H1 (cell line): ENCODE results near the gene TAF13. TPM values are rescaled to one million over a fixed set of nuclear protein-coding genes. Genes with fewer than 3 reads are reported as not detected.

Source experiments
- CTCF ChIA-PET: fragments of 300-600 bp; sonication (Branson Sonifier 250); formaldehyde crosslinking; loops from one replicate; lab custom pipeline; 2021; ENCODE audit not compliant: partially characterized antibody; lab: Charles Lee
- POLR2A ChIA-PET: fragments of 300-600 bp; sonication (Branson Sonifier 250); formaldehyde crosslinking; loops from one replicate; lab custom pipeline; 2021; ENCODE audit warnings: inconsistent platforms; ENCODE audit not compliant: partially characterized antibody; lab: Charles Lee
- DNase-seq, 2 experiments: peaks; one replicate each; pipeline versions ENCODE4 v3.0.0 to v3.0.0-alpha.2; 2010 to 2022; ENCODE audit warnings: low spot score in 2 of 2, low read depth in 1 of 2, mixed read lengths in 1 of 2
- FAIRE-seq: peaks from 2 replicates; lab custom pipeline; 2011; peaks lifted over from hg19 to GRCh38; lab: Jason Lieb, UNC
- H2AFZ ChIP-seq: 2 replicates; pipeline ENCODE4 v1.8.1; 2012; ENCODE audit warnings: low read length, inconsistent platforms
- H2AK5ac ChIP-seq: 2 replicates; pipeline ENCODE4 v1.6.1; 2013; ENCODE audit warnings: low read depth, low read length
- H2BK120ac ChIP-seq: replicated peaks from 2 replicates; pipeline ENCODE3; 2013; ENCODE audit warnings: low read depth, low read length, inconsistent platforms
- H2BK12ac ChIP-seq: 2 replicates; pipeline ENCODE4 v1.6.1; 2013; ENCODE audit warnings: low read depth, low read length
- H2BK15ac ChIP-seq: 2 replicates; pipeline ENCODE4 v1.6.1; 2013; ENCODE audit warnings: low read length
- H2BK20ac ChIP-seq: 2 replicates; pipeline ENCODE4 v1.6.1; 2013; ENCODE audit warnings: low read length
- H2BK5ac ChIP-seq: 2 replicates; pipeline ENCODE4 v1.6.1; 2013; ENCODE audit warnings: low read depth, low read length
- H3K14ac ChIP-seq: 2 replicates; pipeline ENCODE4 v1.6.1; 2013; ENCODE audit warnings: inconsistent platforms; ENCODE audit not compliant: insufficient read length
- H3K18ac ChIP-seq: 2 replicates; pipeline ENCODE4 v1.6.1; 2013; ENCODE audit warnings: low read length; ENCODE audit errors: extremely low read depth
- H3K23ac ChIP-seq: 2 replicates; pipeline ENCODE4 v1.6.1; 2013; ENCODE audit warnings: inconsistent platforms; ENCODE audit not compliant: insufficient read length
- H3K23me2 ChIP-seq: 2 replicates; pipeline ENCODE4 v1.6.1; 2013; ENCODE audit warnings: low read depth, low read length
- H3K27ac ChIP-seq: 2 replicates; pipeline ENCODE4 v1.6.1; 2011; ENCODE audit warnings: low read depth, low read length, inconsistent platforms
- H3K27me3 ChIP-seq, 4 experiments: replicated peaks in 1 of 4; 1 replicate in 1 of 4; 2 replicates in 3 of 4; pipeline versions ENCODE4 v1.6.1 to v1.8.1; 2011 to 2013; ENCODE audit warnings: low read length in 3 of 4, mild to moderate bottlenecking in 3 of 4, inconsistent platforms in 2 of 4, mixed read lengths in 2 of 4, moderate library complexity in 1 of 4; ENCODE audit not compliant: control insufficient read depth in 3 of 4, insufficient read depth in 3 of 4; ENCODE audit errors: extremely low read depth in 1 of 4
- H3K36me3 ChIP-seq, 4 experiments: 2 replicates each; pipeline versions ENCODE4 v1.6.1 to v1.8.1; 2011 to 2013; ENCODE audit warnings: mild to moderate bottlenecking in 4 of 4, low read length in 3 of 4, moderate library complexity in 2 of 4, control low read depth in 1 of 4, inconsistent platforms in 1 of 4; ENCODE audit not compliant: insufficient read depth in 4 of 4, control insufficient read depth in 2 of 4
- H3K4ac ChIP-seq: replicated peaks from 2 replicates; pipeline ENCODE3; 2013; ENCODE audit warnings: low read length, low read depth, mixed read lengths, inconsistent platforms; ENCODE audit not compliant: insufficient read length
- H3K4me1 ChIP-seq, 4 experiments: replicated peaks in 1 of 4; 1 replicate in 1 of 4; 2 replicates in 3 of 4; pipeline versions ENCODE4 v1.6.1 to v1.8.1; 2011 to 2013; ENCODE audit warnings: low read length in 3 of 4, inconsistent platforms in 2 of 4, mixed read lengths in 1 of 4; ENCODE audit not compliant: insufficient read depth in 4 of 4, control insufficient read depth in 3 of 4
- H3K4me2 ChIP-seq, 2 experiments: 2 replicates each; pipeline versions ENCODE4 v1.6.1 to v1.8.1; 2011 to 2013; ENCODE audit warnings: low read depth in 2 of 2, low read length in 2 of 2, control low read depth in 1 of 2, inconsistent platforms in 1 of 2, mild to moderate bottlenecking in 1 of 2; ENCODE audit not compliant: insufficient read depth in 1 of 2
- H3K4me3 ChIP-seq, 4 experiments: fragments of 200-600, 300-600 bp in 1 of 4; sonication (generic), shearing (Covaris generic), sonication (Bioruptor Twin) in 1 of 4; 2 replicates each; pipeline versions ENCODE4 v1.5.1 to v1.8.1; 2011 to 2016; ENCODE audit warnings: low read length in 4 of 4, low read depth in 3 of 4, control low read depth in 2 of 4, inconsistent platforms in 2 of 4, mild to moderate bottlenecking in 2 of 4, mixed read lengths in 1 of 4, moderate library complexity in 1 of 4; ENCODE audit not compliant: insufficient read depth in 2 of 4; ENCODE audit errors: extremely low read depth in 1 of 4
- H3K56ac ChIP-seq: replicated peaks from 2 replicates; pipeline ENCODE3; 2013; ENCODE audit warnings: low read depth, mild to moderate bottlenecking, mixed read lengths, low read length, inconsistent platforms; ENCODE audit not compliant: insufficient read length
- H3K79me1 ChIP-seq: 2 replicates; pipeline ENCODE4 v1.6.1; 2013; ENCODE audit warnings: low read depth, low read length, control low read depth
- H3K79me2 ChIP-seq, 2 experiments: 2 replicates each; pipeline versions ENCODE4 v1.6.1 to v1.8.1; 2012 to 2013; ENCODE audit warnings: low read length in 2 of 2, mild to moderate bottlenecking in 2 of 2, inconsistent platforms in 1 of 2; ENCODE audit not compliant: insufficient read depth in 2 of 2, control insufficient read depth in 1 of 2
- H3K9ac ChIP-seq, 4 experiments: replicated peaks in 1 of 4; 1 replicate in 1 of 4; 2 replicates in 3 of 4; pipeline versions ENCODE4 v1.6.1 to v1.8.1; 2011 to 2013; ENCODE audit warnings: low read depth in 3 of 4, low read length in 3 of 4, control low read depth in 2 of 4, mild to moderate bottlenecking in 2 of 4, moderate library complexity in 2 of 4, inconsistent platforms in 1 of 4; ENCODE audit errors: extremely low read depth in 1 of 4
- H3K9me3 ChIP-seq, 2 experiments: 2 replicates each; pipeline versions ENCODE4 v1.6.1 to v1.8.1; 2012 to 2013; ENCODE audit warnings: mild to moderate bottlenecking in 2 of 2, moderate library complexity in 2 of 2, control low read depth in 1 of 2, inconsistent platforms in 1 of 2, low read depth in 1 of 2, low read length in 1 of 2, mixed read lengths in 1 of 2; ENCODE audit not compliant: insufficient read depth in 2 of 2
- H4K20me1 ChIP-seq, 2 experiments: replicated peaks in 1 of 2; 2 replicates each; pipeline versions ENCODE3 to v1.8.1; 2011 to 2013; ENCODE audit warnings: inconsistent platforms in 2 of 2, low read length in 2 of 2, mild to moderate bottlenecking in 1 of 2; ENCODE audit not compliant: insufficient read depth in 2 of 2, control insufficient read depth in 1 of 2
- H4K5ac ChIP-seq: 2 replicates; pipeline ENCODE4 v1.6.1; 2013; ENCODE audit warnings: low read length, low read depth, mixed read lengths, inconsistent platforms; ENCODE audit not compliant: insufficient read length
- H4K8ac ChIP-seq: 2 replicates; pipeline ENCODE4 v1.8.0; 2013; ENCODE audit warnings: mild to moderate bottlenecking, moderate library complexity, low read length, inconsistent platforms; ENCODE audit not compliant: insufficient read depth; ENCODE audit errors: extremely low read depth
- H4K91ac ChIP-seq: replicated peaks from 2 replicates; pipeline ENCODE3; 2013; ENCODE audit warnings: low read length, mixed read lengths, inconsistent platforms; ENCODE audit not compliant: insufficient read length
- BRCA1 ChIP-seq: IDR thresholded peaks from 2 replicates; pipeline ENCODE4 v1.6.1; 2012; ENCODE audit warnings: low read depth, low read length, improper control_type of control experiment
- HDAC2 ChIP-seq, 2 experiments: fragments of 300-600 bp in 1 of 2; sonication (generic) in 1 of 2; IDR thresholded peaks; 2 replicates each; pipeline ENCODE4 v1.6.1; 2011 to 2012; ENCODE audit warnings: low read depth in 2 of 2, low read length in 2 of 2, mild to moderate bottlenecking in 2 of 2, moderate library complexity in 2 of 2, borderline replicate concordance in 1 of 2, inconsistent platforms in 1 of 2
- SIN3A ChIP-seq, 2 experiments: IDR thresholded peaks in 1 of 2; conservative IDR thresholded peaks in 1 of 2; 2 replicates each; pipeline ENCODE4 v1.6.1; 2011 to 2012; ENCODE audit warnings: low read length in 2 of 2, improper control_type of control experiment in 1 of 2, low read depth in 1 of 2, mild to moderate bottlenecking in 1 of 2
- SP4 ChIP-seq: IDR thresholded peaks from 2 replicates; pipeline ENCODE4 v1.6.1; 2012; ENCODE audit warnings: low read length, inconsistent platforms
- WGBS, 2 experiments: shearing (Covaris generic) in 1 of 2; methylation state at CpG; one replicate each; pipeline versions ENCODE4 v1.1.6 to v1.1.7; 2013 to 2015; ENCODE audit warnings: low lambda C conversion rate in 2 of 2, mixed read lengths in 2 of 2, inconsistent platforms in 1 of 2, low coverage in 1 of 2, missing lambda C conversion rate in 1 of 2; ENCODE audit not compliant: insufficient replicate concordance in 2 of 2, insufficient coverage in 1 of 2, insufficient read length in 1 of 2; ENCODE audit errors: extremely low coverage in 1 of 2, missing lambda C conversion rate in 1 of 2; 5-methylcytosine and 5-hydroxymethylcytosine counted together
- polyA plus RNA-seq, 7 experiments: library from polyadenylated mRNA; depleted of rRNA in 3 of 7; stranded (reverse) in 5 of 7; unstranded in 2 of 7; fragments of >200 nt in 5 of 7; fragments of 200-250 nt in 2 of 7; gene quantifications; 1 replicate in 5 of 7; 2 replicates in 1 of 7; 4 replicates in 1 of 7; pipeline versions ENCODE4 v1.2.1 to v1.2.3, GENCODE V29; 2011 to 2013; ENCODE audit warnings: missing spikeins in 2 of 7, mixed read lengths in 2 of 7
- total RNA-seq: library from RNA; stranded (reverse); fragmentation: NEBNext Ultra II Directional; extraction: Animal tissue kit (Norgen Biotek cat#: 25700); gene quantifications from 2 replicates; pipeline ENCODE4 v1.2.1, GENCODE V29; 2021

Gene TAF13
- total and polyA plus RNA-seq, 2 of the 8 experiments (the other 6 are each of a cell fraction or from before 2014, with no cell fraction given) = 13.1 to 41.7 TPM

- no peak for TF ChIP-seq SIN3A (conservative IDR thresholded peaks at IDR 0.05 in 1 of 2, IDR thresholded peaks at IDR 0.05 in 1 of 2; ENCODE audit: low read depth in 1 of 2, low read length in 2 of 2)
- TF ChIP-seq BRCA1 = no peak
- TF ChIP-seq SP4 = no peak
- no peak for TF ChIP-seq HDAC2 (IDR thresholded peaks at IDR 0.05; ENCODE audit: borderline replicate concordance in 1 of 2, low read depth in 2 of 2, low read length in 2 of 2)
- Histone ChIP-seq H2BK20ac (peak overlapping the region; percentile 13; the same call in 1 of the 2 replicates), H3K4me2 (no peak overlapping the region; a peak in 1 of 4 replicates), H3K23me2 (no peaks in the 10 kb centered on the region; the same call in 1 of the 2 replicates), H2BK120ac (peak overlapping the region; percentile 71), H2BK5ac (no peak overlapping the region), H3K27ac (no peak overlapping the region), H2AK5ac (no peak overlapping the region), H3K36me3 (no peaks in the 10 kb centered on the region), H4K20me1 (no peaks in the 10 kb centered on the region), H3K18ac (no peak overlapping the region), H3K4ac (no peak overlapping the region), H4K8ac (no peak overlapping the region), H2BK15ac (0 out of 2 replicates have a peak overlapping the region, but pooled peaks have one; percentile 13), H3K79me1 (no peaks in the 10 kb centered on the region), H3K79me2 (peaks cover 0 to 14% of the 10 kb centered on the region in 2 experiments; a peak in 3 of 4 replicates), H4K5ac (no peak overlapping the region), H3K56ac (no peak overlapping the region), H3K14ac (no peak overlapping the region), H3K9me3 (no peaks in the 10 kb centered on the region), H2AFZ (no peak overlapping the region; the same call in 1 of the 2 replicates), H3K4me1 (peaks cover 0 to 7% (median 3%) of the 10 kb centered on the region in 4 experiments; a peak in 5 of 7 replicates), H3K23ac (no peak overlapping the region), H2BK12ac (no peak overlapping the region; the same call in 1 of the 2 replicates), H3K4me3 (no peak overlapping the region), H3K9ac (no peak overlapping the region), H4K91ac (peak overlapping the region; percentile 36), H3K27me3 (no peaks in the 10 kb centered on the region)
- no peak for DNase-seq
- CTCF ChIA-PET = interaction anchor here (0.6 kb wide), 1 partner anchor 69 kb away, joined by 3 read pairs; no protein-coding TSS in a partner anchor
- POLR2A ChIA-PET = interaction anchor here (1.3 to 5.5 kb wide), 2 partner anchors 12 to 21 kb away, joined by 4 to 34 read pairs; no protein-coding TSS in a partner anchor
- no peak for FAIRE-seq
- 95 to 100% methylated on average over 1 to 2 of the region's 2 CpGs for WGBS, 2 experiments
Measured at GRCh38 chr1:109079240-109079622, 3.4 kb upstream of the TAF13 start.
